Activated CD4-positive, alpha-beta T cell treated with anti-CD3 and anti-CD28 coated beads for 4 hours (primary cell): ENCODE measurements around the gene DUS2.
"Not testable (repeated sequence)": the region's sequence is repeated elsewhere in the genome, so short reads cannot be mapped to it uniquely, and the experiment has no call there.

Experiments
- DNase-seq, 2 donors: peaks; one replicate each; pipeline ENCODE4 v3.0.0-alpha.2; 2020

Gene DUS2

GRCh38 chr16:67998779-67999688, 24.1 kb upstream of the DUS2 start, which contains the start of gene DPEP2:
Gene DPEP2, minus strand, starts transcription at chr16:67999484. Its CDS starts 6,272 bp downstream, at chr16:67993212.
- not testable (repeated sequence) for DNase-seq

- no peak for DNase-seq
Measured at GRCh38 chr16:67999985-68000384, 23.1 kb upstream of the DUS2 start.

GRCh38 chr16:68000450-68000849, 22.6 kb upstream of the DUS2 start:
- no peak for DNase-seq

- DNase-seq = no peak
Measured at GRCh38 chr16:68003031-68003430, 20.1 kb upstream of the DUS2 start.

- DNase-seq = no peak
Measured at GRCh38 chr16:68005211-68005610, 17.9 kb upstream of the DUS2 start.

GRCh38 chr16:68005786-68006286, 17.2 kb upstream of the DUS2 start:
- no peak for DNase-seq

GRCh38 chr16:68009157-68009735, 13.8 kb upstream of the DUS2 start:
- no peak for DNase-seq

GRCh38 chr16:68009872-68010271, 13.2 kb upstream of the DUS2 start:
- DNase-seq = not testable (repeated sequence)

GRCh38 chr16:68013440-68013839, 9.6 kb upstream of the DUS2 start:
- DNase-seq = no peak

GRCh38 chr16:68015681-68016080, 7.4 kb upstream of the DUS2 start, which contains the start of gene DPEP2NB:
Gene DPEP2NB, minus strand, starts transcription at chr16:68015911. Its CDS starts 141 bp downstream, at chr16:68015770.
- no peak for DNase-seq

- no peak for DNase-seq
Measured at GRCh38 chr16:68019167-68019680, 3.9 kb upstream of the DUS2 start.

GRCh38 chr16:68021490-68021889, 1.6 kb upstream of the DUS2 start:
- DNase-seq = no peak

GRCh38 chr16:68022278-68022727, 781 bp upstream of the DUS2 start:
- no peak for DNase-seq

GRCh38 chr16:68028996-68029395, 5.9 kb downstream of the DUS2 start:
- DNase-seq = no peak

- DNase-seq = not testable (repeated sequence)
Measured at GRCh38 chr16:68030108-68030507, 7.0 kb downstream of the DUS2 start.

GRCh38 chr16:68031951-68032350, 8.9 kb downstream of the DUS2 start:
- DNase-seq = no peak

GRCh38 chr16:68033101-68033500, 10.0 kb downstream of the DUS2 start:
- DNase-seq = no peak

- DNase-seq = no peak
Measured at GRCh38 chr16:68035227-68035626, 12.1 kb downstream of the DUS2 start.

GRCh38 chr16:68037841-68038597, 14.9 kb downstream of the DUS2 start:
- no peak for DNase-seq

- peak; percentile 87 to 91 for DNase-seq
Measured at GRCh38 chr16:68040506-68041288, 17.6 kb downstream of the DUS2 start.

GRCh38 chr16:68041783-68042182, 18.7 kb downstream of the DUS2 start:
- no peak for DNase-seq

- DNase-seq = no peak
Measured at GRCh38 chr16:68046106-68046505, 23.0 kb downstream of the DUS2 start.
